ENCODE data around the gene GSTO1.

GSTO1 gene

DNA sequence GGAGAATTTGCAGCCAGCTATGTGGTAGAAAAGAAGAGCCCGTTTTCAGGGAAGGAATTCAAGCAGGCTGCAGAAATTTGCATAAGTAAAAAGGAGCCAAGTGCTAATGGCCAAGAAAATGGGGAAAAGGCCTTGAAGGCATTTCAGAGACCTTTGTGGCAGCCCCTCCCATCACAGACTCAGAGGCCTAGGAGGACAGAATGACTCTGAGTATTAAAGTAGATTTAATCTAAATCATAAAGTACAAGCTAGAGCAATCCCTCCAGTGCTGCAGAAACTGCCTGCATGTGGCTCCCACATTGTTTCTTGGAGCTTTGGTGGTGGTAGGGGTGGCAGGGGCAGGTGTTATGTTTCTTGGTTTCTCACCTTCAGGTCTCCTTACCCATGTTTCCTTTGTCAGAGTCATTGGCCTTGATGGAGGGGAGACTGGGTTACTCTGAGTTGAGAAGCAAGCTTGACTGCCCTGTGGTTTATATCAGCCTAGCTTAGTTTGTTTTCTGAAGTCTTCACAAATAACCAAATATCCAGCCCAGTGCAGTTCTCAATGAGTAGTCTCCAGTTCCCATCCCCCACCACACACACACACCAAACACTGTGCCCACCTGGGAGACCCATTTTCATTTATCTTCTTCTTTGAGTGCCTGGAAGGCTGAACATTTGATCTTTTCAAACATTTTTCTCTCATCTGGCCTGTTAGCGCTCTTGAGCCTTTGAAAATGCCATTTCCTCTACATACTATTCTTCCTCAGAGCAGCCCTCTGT is 49.1 kb downstream of the GSTO1 start:
- H3K27me3 ChIP-seq (ENCODE audit: control insufficient read depth, insufficient read depth, low read length, poor library complexity, severe bottlenecking): no peaks in the 10 kb centered on the region
- peaks cover 7% of the 10 kb centered on the region for H3K4me1 ChIP-seq (ENCODE audit: control insufficient read depth, insufficient read depth, low read length)
- no peak overlapping the region for H3K4me3 ChIP-seq (ENCODE audit: insufficient read depth, low read depth, low read length)
- H3K36me3 ChIP-seq (ENCODE audit: control insufficient read depth, insufficient read depth, low read length): no peaks in the 10 kb centered on the region
- no peaks in the 10 kb centered on the region for H3K9me3 ChIP-seq (ENCODE audit: control insufficient read depth, low read length)
- H3K27ac ChIP-seq (ENCODE audit: insufficient read depth, low read depth, low read length, poor library complexity, severe bottlenecking): no peak overlapping the region
- 46 to 48% methylated on average over 2 of the region's 2 CpGs for WGBS, 2 experiments

DNA sequence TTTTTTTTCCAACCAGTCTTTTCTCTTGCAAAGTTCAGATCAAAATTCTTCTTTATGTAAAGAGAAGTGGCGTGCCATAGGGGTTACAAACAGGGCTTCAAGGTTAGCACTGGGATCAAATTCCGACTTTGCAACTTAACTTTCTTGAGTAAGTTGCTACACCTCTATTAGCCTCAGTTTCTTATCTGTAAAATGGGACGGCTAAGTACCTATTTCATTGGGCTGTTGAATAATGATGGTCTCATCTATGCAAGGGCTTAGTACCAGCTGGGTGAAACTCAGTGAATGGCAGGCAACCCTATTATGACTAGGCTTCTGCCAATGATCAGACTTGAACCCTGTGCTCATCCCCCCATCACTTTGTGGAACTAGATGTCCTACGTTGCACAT is 49.7 kb downstream of the GSTO1 start:
- 94 to 97% methylated on average over 4 of the region's 4 CpGs for WGBS, 2 experiments
- no peaks in the 10 kb centered on the region for H3K27me3 ChIP-seq (ENCODE audit: control insufficient read depth, insufficient read depth, low read length, poor library complexity, severe bottlenecking)

DNA sequence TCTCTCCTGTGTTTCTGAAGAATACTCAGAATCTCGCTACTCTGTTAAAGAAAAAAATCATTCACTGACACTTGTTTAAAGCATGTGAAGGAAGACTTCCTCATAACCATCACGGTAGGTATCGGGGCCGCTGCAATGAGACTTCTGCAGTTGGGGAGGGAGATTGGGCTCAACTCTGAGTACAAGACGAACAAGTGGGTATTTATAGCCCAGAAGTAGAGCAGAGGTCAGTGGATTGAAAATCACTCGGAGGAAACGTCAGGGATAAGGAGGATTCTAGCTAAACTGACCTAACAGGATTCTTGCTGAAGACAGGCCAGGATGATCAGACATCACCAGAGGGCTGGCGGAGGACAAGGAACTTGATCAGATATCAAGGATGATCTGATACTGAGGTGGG is 50.2 kb downstream of the GSTO1 start:
- Histone ChIP-seq H3K27ac (ENCODE audit: insufficient read depth, low read depth, low read length, poor library complexity, severe bottlenecking) (no peak overlapping the region), H3K36me3 (ENCODE audit: control insufficient read depth, insufficient read depth, low read length) (no peaks in the 10 kb centered on the region), H3K4me3 (ENCODE audit: insufficient read depth, low read depth, low read length) (no peak overlapping the region), H3K4me1 (ENCODE audit: control insufficient read depth, insufficient read depth, low read length) (peaks cover 7% of the 10 kb centered on the region), H3K27me3 (ENCODE audit: control insufficient read depth, insufficient read depth, low read length, poor library complexity, severe bottlenecking) (no peaks in the 10 kb centered on the region), H3K9me3 (ENCODE audit: control insufficient read depth, low read length) (no peaks in the 10 kb centered on the region)
- 95% methylated on average over 8 of the region's 8 CpGs for WGBS, 2 experiments

More for the DNA sequence above, 49.7 kb downstream of the GSTO1 start:
- Histone ChIP-seq H3K27ac (ENCODE audit: insufficient read depth, low read depth, low read length, poor library complexity, severe bottlenecking) (no peak overlapping the region), H3K4me3 (ENCODE audit: insufficient read depth, low read depth, low read length) (no peak overlapping the region), H3K4me1 (ENCODE audit: control insufficient read depth, insufficient read depth, low read length) (peaks cover 7% of the 10 kb centered on the region), H3K9me3 (ENCODE audit: control insufficient read depth, low read length) (no peaks in the 10 kb centered on the region), H3K36me3 (ENCODE audit: control insufficient read depth, insufficient read depth, low read length) (no peaks in the 10 kb centered on the region)

DNA sequence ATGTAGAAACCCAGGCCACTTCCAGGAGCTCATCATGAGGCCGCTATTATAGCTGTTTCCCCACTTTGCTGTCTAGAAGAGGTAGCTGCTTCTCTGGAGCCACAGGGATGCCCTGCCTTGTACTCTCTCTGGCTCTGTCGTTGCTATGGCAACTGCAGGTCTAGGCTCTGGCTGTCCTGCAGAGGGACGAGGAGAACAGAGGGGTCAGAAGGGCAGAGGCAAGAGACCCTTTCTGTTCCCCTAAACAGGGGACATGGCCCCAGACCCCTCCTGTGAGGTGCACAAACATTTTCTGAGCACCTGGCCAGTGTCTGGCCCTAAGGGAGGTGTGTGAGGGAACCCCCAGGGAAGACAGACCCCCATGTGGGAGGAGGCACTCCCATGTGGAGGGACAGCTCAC is 52.2 kb downstream of the GSTO1 start:
- 52 to 62% methylated on average over 3 of the region's 3 CpGs for WGBS, 2 experiments
- no peak overlapping the region for H3K4me3 ChIP-seq (ENCODE audit: insufficient read depth, low read depth, low read length)
- H3K4me1 ChIP-seq (ENCODE audit: control insufficient read depth, insufficient read depth, low read length): peaks cover 7% of the 10 kb centered on the region
- no peaks in the 10 kb centered on the region for H3K9me3 ChIP-seq (ENCODE audit: control insufficient read depth, low read length)
- no peak overlapping the region for H3K27ac ChIP-seq (ENCODE audit: insufficient read depth, low read depth, low read length, poor library complexity, severe bottlenecking)
- no peaks in the 10 kb centered on the region for H3K27me3 ChIP-seq (ENCODE audit: control insufficient read depth, insufficient read depth, low read length, poor library complexity, severe bottlenecking)
- no peaks in the 10 kb centered on the region for H3K36me3 ChIP-seq (ENCODE audit: control insufficient read depth, insufficient read depth, low read length)

DNA sequence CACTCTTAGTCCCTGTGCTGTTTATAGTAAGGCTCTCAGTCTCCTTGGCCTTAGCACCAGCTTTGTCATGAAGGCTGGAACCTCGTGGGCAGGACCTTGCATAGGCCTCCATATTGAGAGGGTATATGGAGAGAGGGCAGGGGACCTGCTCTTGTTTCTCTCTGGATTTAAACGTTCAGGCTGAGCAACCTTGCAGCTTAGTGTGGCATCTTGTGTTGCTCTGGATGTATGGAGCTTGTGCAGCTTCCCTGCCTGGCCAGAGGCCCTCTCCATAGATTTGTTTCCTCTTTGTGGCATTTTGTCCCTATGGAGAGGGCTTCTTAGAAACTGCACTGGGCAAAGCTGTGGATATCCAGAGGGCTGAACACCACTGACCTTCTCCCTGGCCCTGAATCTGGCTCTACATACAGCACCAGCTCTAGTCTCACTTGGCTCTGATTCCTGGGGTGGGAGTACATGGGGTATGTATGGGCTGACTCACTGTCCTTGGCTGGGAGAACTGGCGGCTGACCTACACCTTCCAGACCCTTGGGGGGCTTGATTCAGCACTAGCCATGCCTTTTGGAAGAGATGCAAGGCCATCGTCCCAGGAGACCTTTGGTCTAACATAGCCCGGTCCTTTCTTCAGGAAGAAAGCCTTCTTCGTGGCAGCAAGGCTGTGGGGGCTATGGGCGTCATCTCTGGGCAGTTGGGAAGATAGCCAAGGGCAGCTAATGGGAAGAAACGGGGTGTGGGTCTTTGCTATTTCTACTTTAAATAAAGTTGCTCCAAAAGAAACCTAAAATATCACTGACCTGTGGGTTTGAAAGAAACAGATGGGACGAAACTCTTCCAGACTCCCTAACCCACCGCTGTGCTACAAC is 53.1 kb downstream of the GSTO1 start:
- H3K4me3 ChIP-seq (ENCODE audit: insufficient read depth, low read depth, low read length): no peak overlapping the region
- H3K9me3 ChIP-seq (ENCODE audit: control insufficient read depth, low read length): no peaks in the 10 kb centered on the region
- no peaks in the 10 kb centered on the region for H3K27me3 ChIP-seq (ENCODE audit: control insufficient read depth, insufficient read depth, low read length, poor library complexity, severe bottlenecking)
- H3K4me1 ChIP-seq (ENCODE audit: control insufficient read depth, insufficient read depth, low read length): peaks cover 7% of the 10 kb centered on the region
- H3K36me3 ChIP-seq (ENCODE audit: control insufficient read depth, insufficient read depth, low read length): no peaks in the 10 kb centered on the region
- no peak overlapping the region for H3K27ac ChIP-seq (ENCODE audit: insufficient read depth, low read depth, low read length, poor library complexity, severe bottlenecking)
- WGBS, 2 experiments: 86% methylated on average over 9 to 10 of the region's 10 CpGs

DNA sequence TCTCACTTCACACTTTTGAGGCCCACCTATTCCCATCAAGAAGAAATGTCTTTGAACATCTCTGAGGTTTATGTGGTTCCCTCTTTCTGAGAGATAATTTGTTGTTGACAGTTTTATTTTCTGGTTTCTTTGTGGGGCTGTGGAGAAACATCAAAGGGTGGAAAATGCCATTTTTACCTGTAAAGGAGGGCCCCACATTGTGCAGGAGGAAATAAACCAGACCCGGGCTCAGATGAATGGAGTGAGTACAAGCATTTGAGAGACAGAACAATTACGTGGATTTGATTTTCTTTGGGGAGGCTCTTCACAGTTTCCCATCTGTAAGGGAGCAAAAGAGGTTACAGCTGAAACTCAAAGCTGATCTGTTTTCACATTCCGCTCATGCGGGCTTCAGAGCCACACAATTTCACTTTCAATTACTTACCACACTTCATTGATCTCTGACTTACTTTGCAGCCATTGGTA is 53.8 kb downstream of the GSTO1 start:
- no peaks in the 10 kb centered on the region for H3K27me3 ChIP-seq (ENCODE audit: control insufficient read depth, insufficient read depth, low read length, poor library complexity, severe bottlenecking)
- H3K4me3 ChIP-seq (ENCODE audit: insufficient read depth, low read depth, low read length): no peak overlapping the region
- H3K36me3 ChIP-seq (ENCODE audit: control insufficient read depth, insufficient read depth, low read length): no peaks in the 10 kb centered on the region
- WGBS, 2 experiments: 92 to 94% methylated on average over 4 of the region's 4 CpGs
- no peak overlapping the region for H3K27ac ChIP-seq (ENCODE audit: insufficient read depth, low read depth, low read length, poor library complexity, severe bottlenecking)
- no peaks in the 10 kb centered on the region for H3K9me3 ChIP-seq (ENCODE audit: control insufficient read depth, low read length)
- H3K4me1 ChIP-seq (ENCODE audit: control insufficient read depth, insufficient read depth, low read length): peaks cover 7% of the 10 kb centered on the region

DNA sequence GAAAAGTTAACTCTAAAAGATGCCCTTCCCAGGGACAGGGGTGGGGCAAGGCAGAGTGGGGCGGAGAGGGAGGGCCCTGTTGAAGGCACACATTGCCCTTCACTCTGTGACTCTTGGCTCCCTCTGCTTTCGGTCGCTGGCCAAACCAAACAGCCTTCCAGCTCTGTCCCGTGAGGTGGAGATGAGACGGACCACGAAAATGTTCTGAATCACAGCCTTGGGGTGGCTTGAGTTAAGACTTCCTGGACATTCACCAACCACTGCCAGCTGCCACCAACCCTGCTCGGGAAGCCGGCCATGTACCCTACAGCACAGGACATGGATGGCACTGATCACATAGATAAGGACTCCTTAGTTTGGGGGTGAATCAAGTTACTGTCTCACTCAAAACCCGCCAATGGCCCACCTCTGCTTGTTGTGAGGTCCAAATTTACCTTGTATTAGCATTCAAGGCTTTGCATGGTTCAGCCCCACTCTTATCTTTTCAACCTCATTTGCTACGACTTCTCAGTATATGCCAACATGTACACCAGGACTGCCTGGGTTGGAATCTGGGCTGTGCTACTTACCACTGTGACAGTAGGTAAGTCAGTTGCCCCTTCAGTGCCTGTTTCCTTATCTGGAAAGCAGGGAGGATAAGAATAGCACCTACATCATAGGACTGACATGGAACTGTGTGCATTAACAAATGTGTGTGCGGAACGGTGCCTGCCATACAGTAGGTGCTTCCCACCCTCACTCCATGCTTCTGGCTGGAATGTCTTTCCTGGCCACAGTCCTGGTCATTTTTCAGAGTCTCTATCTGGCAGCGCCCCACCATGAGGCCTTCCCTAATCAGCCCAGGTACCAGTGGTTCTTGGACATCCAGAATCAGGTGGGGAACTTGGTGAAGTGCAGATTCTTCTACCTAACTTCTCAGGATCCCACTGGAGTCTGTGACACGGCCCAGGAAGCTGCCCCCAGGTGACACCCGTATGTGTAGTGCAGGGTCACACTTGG is 55.6 kb downstream of the GSTO1 start:
- no peak overlapping the region for H3K4me3 ChIP-seq (ENCODE audit: insufficient read depth, low read depth, low read length)
- H3K27me3 ChIP-seq (ENCODE audit: control insufficient read depth, insufficient read depth, low read length, poor library complexity, severe bottlenecking): no peaks in the 10 kb centered on the region
- no peak overlapping the region for H3K27ac ChIP-seq (ENCODE audit: insufficient read depth, low read depth, low read length, poor library complexity, severe bottlenecking)
- H3K9me3 ChIP-seq (ENCODE audit: control insufficient read depth, low read length): no peaks in the 10 kb centered on the region
- H3K4me1 ChIP-seq (ENCODE audit: control insufficient read depth, insufficient read depth, low read length): peaks cover 7% of the 10 kb centered on the region
- H3K36me3 ChIP-seq (ENCODE audit: control insufficient read depth, insufficient read depth, low read length): no peaks in the 10 kb centered on the region
- WGBS, 2 experiments: 94% methylated on average over 15 of the region's 15 CpGs

DNA sequence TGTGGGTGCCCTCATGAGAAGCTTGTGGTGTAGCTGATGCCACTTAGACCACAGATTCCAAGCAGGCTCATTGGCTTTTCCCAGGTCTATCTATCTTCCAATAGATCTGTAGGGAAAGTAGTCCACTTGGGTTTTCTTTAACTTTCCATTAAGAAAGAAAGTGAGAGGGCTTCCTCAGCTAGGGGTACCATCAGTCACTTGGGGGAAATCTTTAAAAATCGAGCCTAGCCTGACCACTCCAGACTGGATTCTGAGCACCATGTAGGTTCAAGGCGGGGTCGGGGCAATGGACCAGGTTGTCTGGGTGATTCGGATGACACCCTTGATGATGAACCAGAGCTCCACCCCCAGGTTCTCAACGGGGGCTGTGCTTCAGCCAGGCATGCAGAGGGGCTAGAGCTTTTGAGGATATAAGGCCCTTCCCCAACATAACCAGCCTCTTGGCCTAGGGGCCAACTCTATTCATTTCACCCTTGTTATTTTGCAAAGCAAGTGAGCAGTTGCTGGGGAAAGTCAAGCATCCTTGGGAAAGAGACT is 56.6 kb downstream of the GSTO1 start:
- Histone ChIP-seq H3K4me3 (ENCODE audit: insufficient read depth, low read depth, low read length) (no peak overlapping the region), H3K4me1 (ENCODE audit: control insufficient read depth, insufficient read depth, low read length) (peaks cover 7% of the 10 kb centered on the region), H3K9me3 (ENCODE audit: control insufficient read depth, low read length) (no peaks in the 10 kb centered on the region), H3K27me3 (ENCODE audit: control insufficient read depth, insufficient read depth, low read length, poor library complexity, severe bottlenecking) (no peaks in the 10 kb centered on the region), H3K27ac (ENCODE audit: insufficient read depth, low read depth, low read length, poor library complexity, severe bottlenecking) (no peak overlapping the region), H3K36me3 (ENCODE audit: control insufficient read depth, insufficient read depth, low read length) (no peaks in the 10 kb centered on the region)
- 93 to 94% methylated on average over 5 of the region's 5 CpGs for WGBS, 2 experiments

DNA sequence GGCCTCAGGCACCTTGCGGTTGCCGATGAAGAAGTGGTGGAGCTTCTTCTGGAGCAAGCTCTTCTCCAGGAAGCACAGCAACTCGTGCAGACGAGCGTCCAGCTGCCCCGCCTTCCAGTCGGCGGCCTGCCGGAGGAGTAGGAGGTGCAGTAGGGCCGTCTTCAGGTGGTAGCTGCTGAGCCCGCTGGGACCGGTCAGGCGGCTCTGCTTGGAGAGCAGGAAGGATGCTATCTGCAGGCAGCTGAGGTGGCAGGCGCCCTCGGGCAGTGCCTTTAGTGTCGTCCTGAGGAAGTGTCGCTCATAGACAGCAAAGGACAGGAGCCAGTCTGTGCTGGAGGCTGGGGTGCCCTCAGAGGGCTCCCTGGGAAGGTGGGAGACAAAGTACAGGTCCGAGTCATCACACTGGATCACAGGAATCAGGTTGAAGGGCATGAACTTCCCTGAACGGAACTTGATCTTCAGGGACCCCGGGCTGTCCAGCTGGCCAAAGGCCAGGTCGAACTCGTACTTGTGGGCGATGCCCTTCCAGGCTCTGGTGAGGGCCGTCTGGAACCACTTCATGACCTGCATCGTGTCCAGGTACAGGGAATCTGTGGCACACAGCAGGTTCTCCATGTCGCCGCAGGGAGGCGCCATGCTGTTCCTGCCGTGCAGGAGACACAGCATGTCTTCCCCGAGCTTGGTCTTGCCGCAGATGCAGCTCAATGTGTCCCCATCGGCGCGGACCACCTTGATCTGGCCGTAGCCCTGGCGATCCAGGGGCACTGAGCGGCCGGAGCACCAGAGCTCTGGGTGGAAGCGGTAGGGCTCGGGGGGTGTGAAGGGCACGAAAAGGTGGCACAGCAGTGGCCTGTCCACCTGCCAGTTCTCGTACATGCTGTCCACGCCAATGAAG is 60.1 kb downstream of the GSTO1 start:
- no peaks in the 10 kb centered on the region for H3K36me3 ChIP-seq (ENCODE audit: control insufficient read depth, insufficient read depth, low read length)
- 95 to 96% methylated on average over 43 of the region's 43 CpGs for WGBS, 2 experiments

More for the DNA sequence above, 60.1 kb downstream of the GSTO1 start:
- Histone ChIP-seq H3K4me3 (ENCODE audit: insufficient read depth, low read depth, low read length) (no peak overlapping the region), H3K4me1 (ENCODE audit: control insufficient read depth, insufficient read depth, low read length) (peaks cover 11% of the 10 kb centered on the region), H3K27ac (ENCODE audit: insufficient read depth, low read depth, low read length, poor library complexity, severe bottlenecking) (no peak overlapping the region), H3K27me3 (ENCODE audit: control insufficient read depth, insufficient read depth, low read length, poor library complexity, severe bottlenecking) (no peaks in the 10 kb centered on the region), H3K9me3 (ENCODE audit: control insufficient read depth, low read length) (no peaks in the 10 kb centered on the region)

Measured in ectodermal cell (in vitro differentiated cells).